Aorta (tissue), 5 donors: ENCODE data around the gene NOS3. TPM values are rescaled to one million over a fixed set of nuclear protein-coding genes. Genes with fewer than 3 reads are reported as not detected.
"Not testable (repeated sequence)": the region's sequence is repeated elsewhere in the genome, so short reads cannot be mapped to it uniquely, and the experiment has no call there.

ENCODE experiments used
- ATAC-seq: fragments of 200-7000 bp; cut with Tn5 transposase; one replicate; pipeline ENCODE4 v1.9.1; 2022; ENCODE audit warnings: moderate library complexity; ENCODE audit not compliant: low FRiP score
- DNase-seq, 2 donors: peaks; one replicate each; pipeline ENCODE4 v3.0.0-alpha.2; 2020
- H3K27ac ChIP-seq, 2 donors: one replicate each; pipeline ENCODE4 v1.5.1; 2013; ENCODE audit warnings: low read length in 2 of 2, mild to moderate bottlenecking in 2 of 2, moderate library complexity in 2 of 2, control low read depth in 1 of 2, inconsistent platforms in 1 of 2, low read depth in 1 of 2
- H3K27me3 ChIP-seq, 2 donors: one replicate each; pipeline ENCODE4 v1.6.1; 2013; ENCODE audit warnings: control low read depth in 1 of 2, low read length in 1 of 2, mild to moderate bottlenecking in 1 of 2, moderate library complexity in 1 of 2; ENCODE audit not compliant: insufficient read depth in 2 of 2, control insufficient read depth in 1 of 2
- H3K36me3 ChIP-seq, 2 donors: one replicate each; pipeline ENCODE4 v1.6.1; 2013; ENCODE audit warnings: control low read depth in 1 of 2, low read length in 1 of 2, mild to moderate bottlenecking in 1 of 2; ENCODE audit not compliant: insufficient read depth in 2 of 2, control insufficient read depth in 1 of 2
- H3K4me1 ChIP-seq, 2 donors: one replicate each; pipeline ENCODE4 v1.6.1; 2013; ENCODE audit warnings: low read length in 2 of 2, control low read depth in 1 of 2, mild to moderate bottlenecking in 1 of 2, moderate library complexity in 1 of 2; ENCODE audit not compliant: insufficient read depth in 2 of 2, control insufficient read depth in 1 of 2
- H3K4me3 ChIP-seq, 2 donors: one replicate each; pipeline ENCODE4 v1.5.1; 2013; ENCODE audit warnings: low read length in 2 of 2, control low read depth in 1 of 2, mild to moderate bottlenecking in 1 of 2
- H3K9me3 ChIP-seq: one replicate; pipeline ENCODE4 v1.6.1; 2013; ENCODE audit warnings: mild to moderate bottlenecking, low read length; ENCODE audit not compliant: control insufficient read depth
- WGBS, 2 donors: extraction: QIAGEN DNeasy Blood & Tissue Kit; methylation state at CpG; one replicate each; pipeline ENCODE4 v1.1.7; 2013; 5-methylcytosine and 5-hydroxymethylcytosine counted together
- intact Hi-C, 2 donors: fragments of 100-400 bp; cut with DNase I; formaldehyde crosslinking; loops; one replicate each; pipeline versions ENCODE4 v1.14.2 to v1.15.0; 2022
- polyA plus RNA-seq, 2 donors: library from polyadenylated mRNA; stranded (reverse); fragments of 200-250 nt; gene quantifications; one replicate each; pipeline ENCODE4 v1.2.3, GENCODE V29; 2013
- total RNA-seq, 2 donors: library from RNA; stranded (reverse); fragmentation: NEBNext Ultra II Directional; extraction: Animal tissue kit (Norgen Biotek cat#: 25700); gene quantifications; one replicate each; pipeline ENCODE4 v1.2.1, GENCODE V29; 2021
- donor health status: healthy with polysubstance abuse.
- donor health status: Bipolar disorder and iron deficiency.
- donor health status: DM: no; HTN: no; CAD: no.
- donor health status: DM: no; HTN: no; CAD: no.
- donor health status: DM: yes; HTN: yes; CAD: no.

The NOS3 gene
- total and polyA plus RNA-seq, 4 donors: 0.63 to 32.4 (median 22.7) TPM

- Histone ChIP-seq H3K27ac (no peak overlapping the region), H3K4me1 (no peaks in the 10 kb centered on the region), H3K36me3 (no peaks in the 10 kb centered on the region), H3K27me3 (no peaks in the 10 kb centered on the region), H3K9me3 (no peaks in the 10 kb centered on the region), H3K4me3 (no peak overlapping the region)
- 51 to 56% methylated on average over 19 to 22 of the region's 22 CpGs for WGBS, 2 donors
- DNase-seq: peak in 1 of 2 donors; percentile 38
- intact Hi-C loops: loop anchor here in 1 of 2 donors (5.0 kb wide), 1 partner anchor 112 kb away; no protein-coding TSS in a partner anchor
- no peak for ATAC-seq
These were observed 18.7 kb downstream of the NOS3 start for GRCh38 chr7:151009327-151010036.

GRCh38 chr7:151010037-151010306, 19.2 kb downstream of the NOS3 start:
- no peaks in the 10 kb centered on the region for H3K4me1 ChIP-seq
- no peak for ATAC-seq
- no peaks in the 10 kb centered on the region for H3K9me3 ChIP-seq
- WGBS, 2 donors: 25 to 53% methylated on average over 7 of the region's 7 CpGs
- DNase-seq: no peak
- intact Hi-C loops: no loop called here
- H3K27me3 ChIP-seq: no peaks in the 10 kb centered on the region
- no peaks in the 10 kb centered on the region for H3K36me3 ChIP-seq
- no peak overlapping the region for H3K4me3 ChIP-seq
- no peak overlapping the region for H3K27ac ChIP-seq

- intact Hi-C loops: no loop called here
- Histone ChIP-seq H3K27ac (no peak overlapping the region), H3K4me1 (no peaks in the 10 kb centered on the region), H3K36me3 (no peaks in the 10 kb centered on the region), H3K9me3 (no peaks in the 10 kb centered on the region), H3K27me3 (no peaks in the 10 kb centered on the region), H3K4me3 (no peak overlapping the region)
- ATAC-seq (no peak), DNase-seq (no peak)
- WGBS, 2 donors: 23 to 29% methylated on average over 16 to 18 of the region's 18 CpGs
These were observed 19.7 kb downstream of the NOS3 start for GRCh38 chr7:151010307-151011096.

- Histone ChIP-seq H3K27me3 (no peaks in the 10 kb centered on the region), H3K4me3 (no peak overlapping the region), H3K9me3 (no peaks in the 10 kb centered on the region), H3K4me1 (no peaks in the 10 kb centered on the region), H3K36me3 (no peaks in the 10 kb centered on the region), H3K27ac (no peak overlapping the region)
- ATAC-seq: no peak
- 67 to 70% methylated on average over 1 of the region's 1 CpG for WGBS, 2 donors
- no peak for DNase-seq
- intact Hi-C loops: no loop called here
These were observed 20.2 kb downstream of the NOS3 start for GRCh38 chr7:151011097-151011409.

- H3K4me1 ChIP-seq, H3K27ac ChIP-seq, DNase-seq, H3K4me3 ChIP-seq, ATAC-seq, H3K36me3 ChIP-seq, intact Hi-C loops, H3K27me3 ChIP-seq, H3K9me3 ChIP-seq: not testable (repeated sequence)
- 87 to 94% methylated on average over 12 of the region's 12 CpGs for WGBS, 2 donors
These were observed 20.8 kb downstream of the NOS3 start for GRCh38 chr7:151011616-151012015.

GRCh38 chr7:151012031-151012692, 21.3 kb downstream of the NOS3 start:
- intact Hi-C loops: no loop called here
- H3K36me3 ChIP-seq: no peaks in the 10 kb centered on the region
- no peaks in the 10 kb centered on the region for H3K27me3 ChIP-seq
- H3K4me1 ChIP-seq: no peaks in the 10 kb centered on the region
- no peaks in the 10 kb centered on the region for H3K9me3 ChIP-seq
- ATAC-seq (no peak), DNase-seq (no peak)
- no peak overlapping the region for H3K27ac ChIP-seq
- H3K4me3 ChIP-seq: no peak overlapping the region
- WGBS, 2 donors: 81 to 86% methylated on average over 6 of the region's 6 CpGs

GRCh38 chr7:151012911-151013347, 22.1 kb downstream of the NOS3 start:
- 6 to 12% methylated on average over 23 of the region's 23 CpGs for WGBS, 2 donors
- Histone ChIP-seq H3K27ac (no peak overlapping the region), H3K36me3 (no peaks in the 10 kb centered on the region), H3K4me1 (no peaks in the 10 kb centered on the region), H3K9me3 (no peaks in the 10 kb centered on the region), H3K27me3 (no peaks in the 10 kb centered on the region), H3K4me3 (no peak overlapping the region)
- ATAC-seq (no peak), DNase-seq (no peak)
- intact Hi-C loops: no loop called here

GRCh38 chr7:151013356-151013732, 22.5 kb downstream of the NOS3 start:
- H3K27ac ChIP-seq: no peak overlapping the region
- H3K4me3 ChIP-seq: no peak overlapping the region
- 5 to 9% methylated on average over 22 to 26 of the region's 26 CpGs for WGBS, 2 donors
- H3K9me3 ChIP-seq: no peaks in the 10 kb centered on the region
- intact Hi-C loops: no loop called here
- H3K36me3 ChIP-seq: no peaks in the 10 kb centered on the region
- H3K4me1 ChIP-seq: no peaks in the 10 kb centered on the region
- no peak for DNase-seq
- H3K27me3 ChIP-seq: no peaks in the 10 kb centered on the region
- ATAC-seq: no peak
